Uterus (tissue), 2 donors: ENCODE results near the gene EIF4E2.

ENCODE experiments used
- CTCF ChIP-seq, 4 experiments: fragments of 200-600 bp in 2 of 4; fragments of 450-650 bp in 2 of 4; sonication (generic) in 2 of 4; IDR thresholded peaks; one replicate each; pipeline ENCODE4 v1.5.1; 2016 to 2019; ENCODE audit warnings: antibody characterized with exemption in 4 of 4, mild to moderate bottlenecking in 2 of 4, moderate library complexity in 1 of 4
- POLR2A ChIP-seq, 2 donors: fragments of 450-650 bp; IDR thresholded peaks; one replicate each; pipeline ENCODE4 v1.6.1; 2016; ENCODE audit warnings: antibody characterized with exemption in 2 of 2, mild to moderate bottlenecking in 1 of 2, moderate library complexity in 1 of 2

- TF ChIP-seq CTCF (IDR thresholded peaks at IDR 0.05) (no peak), POLR2A (IDR thresholded peaks at IDR 0.05) (no peak)
Observed at GRCh38 chr2:232609607-232610006, 59.1 kb downstream of the EIF4E2 start.
